DND-41 (cell line): ENCODE measurements around the gene RNF13.
"Not testable (repeated sequence)": the region's sequence is repeated elsewhere in the genome, so short reads cannot be mapped to it uniquely, and the experiment has no call there.

Experiments used
- EZH2 ChIP-seq: IDR thresholded peaks from 3 replicates; pipeline ENCODE4 v1.6.1; 2012; ENCODE audit warnings: borderline replicate concordance, low read depth, mild to moderate bottlenecking, moderate library complexity, low read length, inconsistent platforms; ENCODE audit not compliant: severe bottlenecking
- TF ChIP-seq, protein P1 (sequence below): IDR thresholded peaks from 2 replicates; pipeline ENCODE4 v1.5.1; 2012; ENCODE audit warnings: borderline replicate concordance, low read length, moderate library complexity, mild to moderate bottlenecking; ENCODE audit not compliant: poor library complexity, severe bottlenecking; ENCODE audit errors: extremely low read depth

DNA sequence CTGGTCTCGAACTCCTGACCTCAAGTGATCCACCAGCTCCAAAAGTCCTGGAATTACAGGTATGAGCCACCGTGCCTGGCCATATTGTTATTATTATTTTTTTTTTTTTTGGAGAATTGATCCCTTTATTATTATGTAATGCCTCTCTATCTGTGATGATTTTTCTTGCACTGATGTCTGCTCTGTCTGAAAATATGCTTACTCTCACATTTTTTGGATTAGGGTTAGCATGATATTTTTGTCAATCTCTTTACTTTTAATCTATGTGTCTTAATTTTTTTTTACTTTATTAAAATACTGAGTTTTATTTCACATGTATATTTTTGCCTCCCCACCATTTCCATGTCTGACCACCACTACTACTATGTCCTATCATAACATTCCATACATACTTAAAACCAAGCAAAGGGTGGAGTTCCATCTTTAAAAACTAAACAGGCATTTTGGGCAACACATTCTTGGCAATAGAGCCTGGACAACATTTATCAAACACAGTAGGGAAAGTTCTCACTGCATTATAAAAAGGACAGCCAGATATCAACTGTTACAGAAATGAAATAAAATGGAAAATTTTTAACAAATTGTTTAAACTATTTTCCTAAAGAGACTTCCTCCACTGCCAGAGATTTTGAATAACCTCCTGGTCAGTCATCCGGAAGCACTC, 125.5 kb downstream of the RNF13 start:
- TF ChIP-seq, protein P1, sequence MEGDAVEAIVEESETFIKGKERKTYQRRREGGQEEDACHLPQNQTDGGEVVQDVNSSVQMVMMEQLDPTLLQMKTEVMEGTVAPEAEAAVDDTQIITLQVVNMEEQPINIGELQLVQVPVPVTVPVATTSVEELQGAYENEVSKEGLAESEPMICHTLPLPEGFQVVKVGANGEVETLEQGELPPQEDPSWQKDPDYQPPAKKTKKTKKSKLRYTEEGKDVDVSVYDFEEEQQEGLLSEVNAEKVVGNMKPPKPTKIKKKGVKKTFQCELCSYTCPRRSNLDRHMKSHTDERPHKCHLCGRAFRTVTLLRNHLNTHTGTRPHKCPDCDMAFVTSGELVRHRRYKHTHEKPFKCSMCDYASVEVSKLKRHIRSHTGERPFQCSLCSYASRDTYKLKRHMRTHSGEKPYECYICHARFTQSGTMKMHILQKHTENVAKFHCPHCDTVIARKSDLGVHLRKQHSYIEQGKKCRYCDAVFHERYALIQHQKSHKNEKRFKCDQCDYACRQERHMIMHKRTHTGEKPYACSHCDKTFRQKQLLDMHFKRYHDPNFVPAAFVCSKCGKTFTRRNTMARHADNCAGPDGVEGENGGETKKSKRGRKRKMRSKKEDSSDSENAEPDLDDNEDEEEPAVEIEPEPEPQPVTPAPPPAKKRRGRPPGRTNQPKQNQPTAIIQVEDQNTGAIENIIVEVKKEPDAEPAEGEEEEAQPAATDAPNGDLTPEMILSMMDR, result not testable (repeated sequence)
- TF ChIP-seq EZH2, result not testable (repeated sequence)
